ENCODE results near the gene ZNF396.
A peak's percentile ranks its signal among the peaks of the same experiment; 100 is the strongest.

Gene ZNF396

GRCh38 chr18:35408843-35409261 lies 31.7 kb upstream of the ZNF396 start:
- Histone ChIP-seq H3K79me2 (ENCODE audit: control insufficient read depth, insufficient read depth, low read length) (no peaks in the 10 kb centered on the region), H3K79me1 (ENCODE audit: low read length) (no peaks in the 10 kb centered on the region), H3K4ac (ENCODE audit: low read depth, low read length) (no peak overlapping the region), H4K5ac (ENCODE audit: low read length) (no peak overlapping the region), H3K4me3 (ENCODE audit: low read length) (no peak overlapping the region), H2AK5ac (ENCODE audit: low read length) (no peak overlapping the region), H4K8ac (ENCODE audit: low read depth, low read length) (no peak overlapping the region), H2BK5ac (ENCODE audit: low read length) (no peak overlapping the region), H3K23ac (ENCODE audit: low read length) (no peak overlapping the region), H2BK120ac (ENCODE audit: low read depth, low read length) (no peak overlapping the region), H3K18ac (ENCODE audit: low read length) (no peak overlapping the region), H3K9ac (ENCODE audit: low read length) (no peak overlapping the region), H3K36me3 (ENCODE audit: control insufficient read depth, insufficient read depth, low read length) (no peaks in the 10 kb centered on the region), H3K4me1 (ENCODE audit: control insufficient read depth, low read depth, low read length) (no peaks in the 10 kb centered on the region), H2BK15ac (replicated peaks; ENCODE audit: low read depth) (no peak overlapping the region), H3K27me3 (ENCODE audit: insufficient read depth, low read length, poor library complexity) (no peaks in the 10 kb centered on the region), H3K56ac (ENCODE audit: low read length) (no peak overlapping the region), H3K27ac (ENCODE audit: low read depth, low read length) (no peak overlapping the region), H3K4me2 (ENCODE audit: low read length) (no peak overlapping the region)
- no peak for DNase-seq
- WGBS (ENCODE audit: extremely low coverage, insufficient coverage, low lambda C conversion rate), result no CpG with 5 or more reads among the region's 5 CpGs

- no peak overlapping the region for H3K4me3 ChIP-seq (ENCODE audit: low read length)
- no peak overlapping the region for H3K23ac ChIP-seq (ENCODE audit: low read length)
- no peaks in the 10 kb centered on the region for H3K79me2 ChIP-seq (ENCODE audit: control insufficient read depth, insufficient read depth, low read length)
- no peak overlapping the region for H2BK120ac ChIP-seq (ENCODE audit: low read depth, low read length)
- no peak overlapping the region for H2AK5ac ChIP-seq (ENCODE audit: low read length)
- no peak overlapping the region for H3K18ac ChIP-seq (ENCODE audit: low read length)
- no peak overlapping the region for H4K5ac ChIP-seq (ENCODE audit: low read length)
- H2BK5ac ChIP-seq (ENCODE audit: low read length), result no peak overlapping the region
- H2BK15ac ChIP-seq (replicated peaks; ENCODE audit: low read depth), result no peak overlapping the region
- H3K56ac ChIP-seq (ENCODE audit: low read length), result no peak overlapping the region
- H3K79me1 ChIP-seq (ENCODE audit: low read length), result no peaks in the 10 kb centered on the region
- no peaks in the 10 kb centered on the region for H3K36me3 ChIP-seq (ENCODE audit: control insufficient read depth, insufficient read depth, low read length)
- H3K4me1 ChIP-seq (ENCODE audit: control insufficient read depth, low read depth, low read length), result no peaks in the 10 kb centered on the region
- WGBS (ENCODE audit: extremely low coverage, insufficient coverage, low lambda C conversion rate), result no CpG with 5 or more reads among the region's 5 CpGs
- H3K4me2 ChIP-seq (ENCODE audit: low read length), result no peak overlapping the region
- H3K4ac ChIP-seq (ENCODE audit: low read depth, low read length), result no peak overlapping the region
- peak; percentile 82 for DNase-seq
- H3K27ac ChIP-seq (ENCODE audit: low read depth, low read length), result no peak overlapping the region
- no peaks in the 10 kb centered on the region for H3K27me3 ChIP-seq (ENCODE audit: insufficient read depth, low read length, poor library complexity)
- H3K9ac ChIP-seq (ENCODE audit: low read length), result no peak overlapping the region
- H4K8ac ChIP-seq (ENCODE audit: low read depth, low read length), result no peak overlapping the region
Observed at GRCh38 chr18:35407871-35408481, 30.8 kb upstream of the ZNF396 start.

GRCh38 chr18:35406666-35407065 lies 29.5 kb upstream of the ZNF396 start:
- Histone ChIP-seq H3K4me2 (ENCODE audit: low read length) (no peak overlapping the region), H3K9ac (ENCODE audit: low read length) (no peak overlapping the region), H4K5ac (ENCODE audit: low read length) (no peak overlapping the region), H3K4ac (ENCODE audit: low read depth, low read length) (no peak overlapping the region), H3K18ac (ENCODE audit: low read length) (no peak overlapping the region), H3K79me1 (ENCODE audit: low read length) (no peaks in the 10 kb centered on the region), H4K8ac (ENCODE audit: low read depth, low read length) (no peak overlapping the region), H2AK5ac (ENCODE audit: low read length) (no peak overlapping the region), H3K4me1 (ENCODE audit: control insufficient read depth, low read depth, low read length) (no peaks in the 10 kb centered on the region), H3K23ac (ENCODE audit: low read length) (no peak overlapping the region), H2BK120ac (ENCODE audit: low read depth, low read length) (no peak overlapping the region), H3K56ac (ENCODE audit: low read length) (no peak overlapping the region), H3K27me3 (ENCODE audit: insufficient read depth, low read length, poor library complexity) (no peaks in the 10 kb centered on the region), H3K4me3 (ENCODE audit: low read length) (no peak overlapping the region), H3K27ac (ENCODE audit: low read depth, low read length) (no peak overlapping the region), H2BK5ac (ENCODE audit: low read length) (no peak overlapping the region), H3K36me3 (ENCODE audit: control insufficient read depth, insufficient read depth, low read length) (no peaks in the 10 kb centered on the region), H3K79me2 (ENCODE audit: control insufficient read depth, insufficient read depth, low read length) (no peaks in the 10 kb centered on the region), H2BK15ac (replicated peaks; ENCODE audit: low read depth) (no peak overlapping the region)
- DNase-seq, result peak; percentile 45
- no CpG with 5 or more reads among the region's 6 CpGs for WGBS (ENCODE audit: extremely low coverage, insufficient coverage, low lambda C conversion rate)

- no peak overlapping the region for H3K4me2 ChIP-seq (ENCODE audit: low read length)
- no peak overlapping the region for H3K23ac ChIP-seq (ENCODE audit: low read length)
- no peak overlapping the region for H2BK120ac ChIP-seq (ENCODE audit: low read depth, low read length)
- no peak overlapping the region for H3K4ac ChIP-seq (ENCODE audit: low read depth, low read length)
- H2AK5ac ChIP-seq (ENCODE audit: low read length), result no peak overlapping the region
- H3K4me3 ChIP-seq (ENCODE audit: low read length), result no peak overlapping the region
- DNase-seq, result no peak
- H3K9ac ChIP-seq (ENCODE audit: low read length), result no peak overlapping the region
- H2BK5ac ChIP-seq (ENCODE audit: low read length), result no peak overlapping the region
- no peaks in the 10 kb centered on the region for H3K4me1 ChIP-seq (ENCODE audit: control insufficient read depth, low read depth, low read length)
- no peaks in the 10 kb centered on the region for H3K36me3 ChIP-seq (ENCODE audit: control insufficient read depth, insufficient read depth, low read length)
- no peak overlapping the region for H2BK15ac ChIP-seq (replicated peaks; ENCODE audit: low read depth)
- H3K56ac ChIP-seq (ENCODE audit: low read length), result no peak overlapping the region
- H4K5ac ChIP-seq (ENCODE audit: low read length), result no peak overlapping the region
- no peak overlapping the region for H4K8ac ChIP-seq (ENCODE audit: low read depth, low read length)
- no peaks in the 10 kb centered on the region for H3K79me1 ChIP-seq (ENCODE audit: low read length)
- no peaks in the 10 kb centered on the region for H3K27me3 ChIP-seq (ENCODE audit: insufficient read depth, low read length, poor library complexity)
- no peak overlapping the region for H3K27ac ChIP-seq (ENCODE audit: low read depth, low read length)
- no peak overlapping the region for H3K18ac ChIP-seq (ENCODE audit: low read length)
- no CpG with 5 or more reads among the region's 2 CpGs for WGBS (ENCODE audit: extremely low coverage, insufficient coverage, low lambda C conversion rate)
- no peaks in the 10 kb centered on the region for H3K79me2 ChIP-seq (ENCODE audit: control insufficient read depth, insufficient read depth, low read length)
Observed at GRCh38 chr18:35397976-35398375, 20.8 kb upstream of the ZNF396 start.

- Histone ChIP-seq H2BK15ac (replicated peaks; ENCODE audit: low read depth) (no peak overlapping the region), H3K56ac (ENCODE audit: low read length) (no peak overlapping the region), H3K18ac (ENCODE audit: low read length) (no peak overlapping the region), H4K5ac (ENCODE audit: low read length) (no peak overlapping the region), H2AK5ac (ENCODE audit: low read length) (no peak overlapping the region), H2BK120ac (ENCODE audit: low read depth, low read length) (no peak overlapping the region), H3K4me2 (ENCODE audit: low read length) (no peak overlapping the region), H4K8ac (ENCODE audit: low read depth, low read length) (no peak overlapping the region), H3K4me1 (ENCODE audit: control insufficient read depth, low read depth, low read length) (no peaks in the 10 kb centered on the region), H3K4me3 (ENCODE audit: low read length) (no peak overlapping the region), H3K79me2 (ENCODE audit: control insufficient read depth, insufficient read depth, low read length) (no peaks in the 10 kb centered on the region), H3K36me3 (ENCODE audit: control insufficient read depth, insufficient read depth, low read length) (no peaks in the 10 kb centered on the region), H3K27me3 (ENCODE audit: insufficient read depth, low read length, poor library complexity) (no peaks in the 10 kb centered on the region), H3K79me1 (ENCODE audit: low read length) (no peaks in the 10 kb centered on the region), H3K4ac (ENCODE audit: low read depth, low read length) (no peak overlapping the region), H3K23ac (ENCODE audit: low read length) (no peak overlapping the region), H2BK5ac (ENCODE audit: low read length) (no peak overlapping the region), H3K27ac (ENCODE audit: low read depth, low read length) (no peak overlapping the region), H3K9ac (ENCODE audit: low read length) (no peak overlapping the region)
- no peak for DNase-seq
Observed at GRCh38 chr18:35393716-35394115, 16.6 kb upstream of the ZNF396 start.

GRCh38 chr18:35392375-35392774 lies 15.2 kb upstream of the ZNF396 start:
- H3K9ac ChIP-seq (ENCODE audit: low read length), result no peak overlapping the region
- H3K79me1 ChIP-seq (ENCODE audit: low read length), result no peaks in the 10 kb centered on the region
- H2BK15ac ChIP-seq (replicated peaks; ENCODE audit: low read depth), result no peak overlapping the region
- H3K23ac ChIP-seq (ENCODE audit: low read length), result no peak overlapping the region
- no peak overlapping the region for H2AK5ac ChIP-seq (ENCODE audit: low read length)
- no peak overlapping the region for H3K18ac ChIP-seq (ENCODE audit: low read length)
- no peaks in the 10 kb centered on the region for H3K36me3 ChIP-seq (ENCODE audit: control insufficient read depth, insufficient read depth, low read length)
- H4K5ac ChIP-seq (ENCODE audit: low read length), result no peak overlapping the region
- no peak for DNase-seq
- no peak overlapping the region for H3K56ac ChIP-seq (ENCODE audit: low read length)
- no peak overlapping the region for H3K4me3 ChIP-seq (ENCODE audit: low read length)
- no peaks in the 10 kb centered on the region for H3K79me2 ChIP-seq (ENCODE audit: control insufficient read depth, insufficient read depth, low read length)
- no peak overlapping the region for H3K27ac ChIP-seq (ENCODE audit: low read depth, low read length)
- H2BK5ac ChIP-seq (ENCODE audit: low read length), result no peak overlapping the region
- no peak overlapping the region for H2BK120ac ChIP-seq (ENCODE audit: low read depth, low read length)
- H4K8ac ChIP-seq (ENCODE audit: low read depth, low read length), result no peak overlapping the region
- no peaks in the 10 kb centered on the region for H3K4me1 ChIP-seq (ENCODE audit: control insufficient read depth, low read depth, low read length)
- no peak overlapping the region for H3K4me2 ChIP-seq (ENCODE audit: low read length)
- H3K27me3 ChIP-seq (ENCODE audit: insufficient read depth, low read length, poor library complexity), result no peaks in the 10 kb centered on the region
- H3K4ac ChIP-seq (ENCODE audit: low read depth, low read length), result no peak overlapping the region

Measured in mesendoderm (in vitro differentiated cells).